CD4-positive, alpha-beta T cell treated with Interleukin-12 subunit alpha and Interleukin-12 subunit beta, for 1 hour (primary cell): ENCODE results near the gene LGALS9C.
"Not testable (repeated sequence)": the region's sequence is repeated elsewhere in the genome, so short reads cannot be mapped to it uniquely, and the experiment has no call there.

Experiments used
- DNase-seq: peaks from one replicate; pipeline ENCODE4 v3.0.0-alpha.2; 2020

The LGALS9C gene

DNA sequence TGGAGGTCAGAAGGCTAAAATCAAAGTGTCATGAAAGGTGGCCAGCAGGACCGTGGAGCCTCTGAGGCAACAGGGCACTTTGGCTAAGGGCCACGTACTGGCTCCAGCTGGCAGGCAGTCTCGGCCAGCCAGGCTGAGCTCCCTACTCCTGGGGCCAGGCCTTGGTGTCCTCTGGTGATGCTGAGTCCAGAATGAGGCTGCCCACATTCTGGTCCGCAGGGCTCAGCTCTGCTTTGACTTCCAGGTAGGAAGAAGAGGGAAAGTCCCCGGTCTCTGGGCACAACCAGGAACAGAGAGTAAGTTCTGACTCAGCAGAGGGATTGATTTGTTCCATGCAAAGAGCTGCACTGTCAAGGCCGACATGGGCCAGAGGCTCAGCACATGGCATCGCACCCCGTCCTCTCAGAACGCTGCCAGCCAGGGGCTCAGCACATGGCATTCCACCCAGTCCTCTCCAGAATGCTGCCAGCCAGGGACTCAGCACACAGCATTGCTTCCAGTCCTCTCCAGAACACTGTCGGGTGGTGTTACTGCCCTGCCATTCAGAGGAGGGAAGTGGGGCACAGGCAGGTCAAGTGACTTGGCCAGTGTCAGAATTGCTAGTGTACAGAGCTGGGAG is 2.5 kb downstream of the LGALS9C start:
- DNase-seq, result not testable (repeated sequence)

- not testable (repeated sequence) for DNase-seq
Measured at GRCh38 chr17:18481775-18482174, 5.2 kb downstream of the LGALS9C start.

- not testable (repeated sequence) for DNase-seq
Measured at GRCh38 chr17:18485936-18486464, 9.4 kb downstream of the LGALS9C start.

DNA sequence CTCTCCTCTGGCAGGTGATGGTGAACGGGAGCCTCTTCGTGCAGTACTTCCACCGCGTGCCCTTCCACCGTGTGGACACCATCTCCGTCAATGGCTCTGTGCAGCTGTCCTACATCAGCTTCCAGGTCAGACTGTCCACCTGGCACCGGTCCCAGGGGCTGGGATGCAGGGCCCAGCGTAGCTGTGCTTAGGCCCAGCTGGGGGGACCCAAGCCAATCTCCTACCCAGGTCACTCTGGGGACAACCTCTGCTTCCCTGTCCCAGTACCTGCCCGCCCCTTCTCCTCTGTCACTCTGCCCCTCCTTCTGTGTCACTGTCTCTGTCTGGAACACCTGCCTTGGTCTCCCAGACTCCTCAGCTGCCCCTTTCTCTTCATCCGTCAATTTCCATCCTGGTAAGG is 11.0 kb downstream of the LGALS9C start:
- not testable (repeated sequence) for DNase-seq

DNA sequence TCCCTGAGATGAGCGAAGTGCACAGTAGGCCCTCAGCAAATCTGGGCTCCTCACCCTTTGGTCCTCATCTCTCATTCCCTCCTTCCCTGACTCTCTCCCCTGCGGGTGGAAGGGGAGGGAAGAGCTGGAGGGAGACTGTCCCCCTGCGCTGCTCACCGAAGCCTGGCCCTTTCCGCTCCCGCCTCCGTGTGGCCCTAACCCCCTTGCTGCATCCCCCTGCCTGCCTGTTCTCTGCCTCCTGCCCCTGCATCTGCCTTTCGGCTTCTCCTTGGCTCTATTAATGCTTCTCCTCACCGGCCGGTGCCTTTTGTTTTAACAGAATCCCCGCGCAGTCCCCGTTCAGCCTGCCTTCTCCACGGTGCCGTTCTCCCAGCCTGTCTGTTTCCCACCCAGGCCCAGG is 12.0 kb downstream of the LGALS9C start:
- not testable (repeated sequence) for DNase-seq

GRCh38 chr17:18490016-18490415 is 13.4 kb downstream of the LGALS9C start:
- DNase-seq, result not testable (repeated sequence)

- peak; percentile 3 for DNase-seq
Measured at GRCh38 chr17:18492712-18493480, 16.3 kb downstream of the LGALS9C start.

GRCh38 chr17:18494250-18494768 is 17.7 kb downstream of the LGALS9C start:
- DNase-seq, result not testable (repeated sequence)

DNA sequence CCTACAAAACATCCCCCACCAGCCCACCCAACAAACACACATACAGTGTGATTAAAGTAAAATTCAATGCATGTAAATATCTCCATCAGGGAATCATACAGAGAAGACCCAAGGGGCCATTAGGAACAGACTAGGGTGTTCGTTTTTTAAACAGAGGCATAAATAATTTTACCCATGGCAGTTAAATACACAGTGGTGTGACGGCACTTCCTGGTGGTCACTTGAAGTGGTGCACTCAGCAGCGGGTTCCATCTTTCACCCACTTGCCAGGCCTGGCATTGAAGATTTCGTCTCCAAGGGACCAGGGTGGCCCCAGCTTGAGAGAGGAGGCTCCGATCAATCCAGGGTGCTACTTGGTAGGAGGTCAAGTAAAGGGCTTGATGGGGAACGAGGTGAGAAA is 20.5 kb downstream of the LGALS9C start:
- DNase-seq, result not testable (repeated sequence)

DNA sequence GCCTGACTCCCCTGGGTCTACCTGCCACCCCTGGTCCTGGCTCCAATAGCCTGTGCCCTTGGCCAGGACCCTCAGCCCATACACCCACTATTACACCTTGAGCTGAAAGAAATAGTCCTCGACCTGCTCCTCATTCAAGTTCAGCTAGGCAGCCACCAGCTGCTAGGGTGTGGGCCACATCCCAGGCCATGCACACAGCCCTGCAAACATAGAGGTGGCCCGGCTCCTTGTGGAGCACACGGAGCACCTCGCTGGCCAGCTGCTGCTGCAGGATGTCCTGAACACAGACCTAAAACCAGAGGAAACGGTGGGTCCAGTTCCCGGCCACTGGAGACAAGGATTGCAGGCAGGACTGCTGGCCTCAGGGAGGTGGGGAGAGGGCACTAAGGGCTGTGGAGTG is 22.5 kb downstream of the LGALS9C start:
- DNase-seq, result not testable (repeated sequence)

- DNase-seq, result not testable (repeated sequence)
Measured at GRCh38 chr17:18499756-18500155, 23.2 kb downstream of the LGALS9C start.

DNA sequence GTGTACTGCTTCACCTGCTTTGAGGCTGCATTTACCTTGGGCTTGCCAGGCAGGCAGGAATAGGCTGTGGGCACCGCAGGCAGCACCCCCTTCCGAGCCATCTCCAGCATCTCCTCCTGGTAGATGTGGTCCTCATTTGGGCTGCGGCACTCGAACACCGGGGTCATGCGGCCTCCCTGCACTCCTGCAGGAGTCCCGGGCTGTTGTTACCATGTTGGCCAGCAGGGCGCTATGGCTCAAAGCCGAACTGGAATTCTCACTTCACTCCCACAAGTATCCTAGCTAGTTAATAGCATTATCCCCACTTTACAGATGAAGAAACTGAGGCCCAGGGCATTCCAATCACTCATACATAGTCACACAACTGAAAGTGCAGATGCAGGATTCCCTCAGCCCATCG is 23.7 kb downstream of the LGALS9C start:
- DNase-seq, result not testable (repeated sequence)

GRCh38 chr17:18500816-18501215 is 24.2 kb downstream of the LGALS9C start:
- DNase-seq, result not testable (repeated sequence)

DNA sequence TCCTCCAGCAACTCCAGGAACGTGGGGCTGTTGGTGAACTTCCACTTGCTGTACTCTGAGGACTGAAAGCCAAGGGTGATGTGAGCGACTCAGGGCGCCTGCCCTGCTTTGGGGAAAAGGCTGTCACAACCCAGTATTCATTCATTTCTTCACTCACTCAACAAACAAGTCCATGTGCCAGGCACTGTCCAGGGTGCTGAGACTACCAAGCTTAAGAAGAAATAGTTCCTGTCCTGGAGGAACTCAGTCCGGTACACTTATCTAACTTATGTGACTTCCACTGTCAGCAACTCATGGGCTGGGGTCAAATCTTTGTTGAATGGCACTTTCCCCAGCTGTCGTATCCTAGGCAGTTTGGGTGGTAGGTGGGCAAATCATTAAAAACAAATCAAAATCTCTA is 26.6 kb downstream of the LGALS9C start:
- DNase-seq, result not testable (repeated sequence)

GRCh38 chr17:18507729-18508128 is 31.1 kb downstream of the LGALS9C start:
- not testable (repeated sequence) for DNase-seq

- DNase-seq, result not testable (repeated sequence)
Measured at GRCh38 chr17:18508667-18509066, 32.1 kb downstream of the LGALS9C start.

- DNase-seq, result not testable (repeated sequence)
Measured at GRCh38 chr17:18521100-18521499, 44.5 kb downstream of the LGALS9C start.

GRCh38 chr17:18525015-18525414 is 48.4 kb downstream of the LGALS9C start:
- not testable (repeated sequence) for DNase-seq

DNA sequence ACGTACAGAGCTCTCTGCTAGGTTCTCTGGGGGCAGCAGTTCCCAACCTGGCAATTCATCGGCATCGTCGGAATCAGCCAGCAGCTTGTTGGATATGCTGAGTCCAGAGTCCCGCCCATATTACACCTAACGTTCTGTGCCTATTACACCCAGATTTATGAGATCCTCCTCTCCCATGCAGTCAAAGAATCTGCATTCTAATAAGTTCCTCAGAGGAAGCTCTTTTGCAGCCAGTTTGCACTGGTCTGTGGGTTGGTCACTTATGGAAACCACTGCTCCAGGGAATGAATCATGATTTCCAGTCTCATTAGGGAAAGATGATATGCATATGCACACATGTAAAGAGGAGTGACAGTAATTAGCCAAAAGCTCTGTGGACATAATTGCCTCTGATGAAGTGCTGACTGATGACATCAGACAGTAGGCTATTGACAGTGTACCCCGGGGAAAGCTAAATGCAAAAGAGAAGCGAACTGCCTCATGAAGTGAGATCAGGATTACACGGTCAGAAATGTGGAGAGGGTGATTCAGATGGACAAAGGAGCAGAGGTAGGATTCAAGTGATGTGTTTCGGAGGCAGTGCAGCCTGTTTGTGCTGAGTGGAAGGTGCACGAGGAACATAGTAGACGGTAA is 49.7 kb downstream of the LGALS9C start:
- not testable (repeated sequence) for DNase-seq

DNA sequence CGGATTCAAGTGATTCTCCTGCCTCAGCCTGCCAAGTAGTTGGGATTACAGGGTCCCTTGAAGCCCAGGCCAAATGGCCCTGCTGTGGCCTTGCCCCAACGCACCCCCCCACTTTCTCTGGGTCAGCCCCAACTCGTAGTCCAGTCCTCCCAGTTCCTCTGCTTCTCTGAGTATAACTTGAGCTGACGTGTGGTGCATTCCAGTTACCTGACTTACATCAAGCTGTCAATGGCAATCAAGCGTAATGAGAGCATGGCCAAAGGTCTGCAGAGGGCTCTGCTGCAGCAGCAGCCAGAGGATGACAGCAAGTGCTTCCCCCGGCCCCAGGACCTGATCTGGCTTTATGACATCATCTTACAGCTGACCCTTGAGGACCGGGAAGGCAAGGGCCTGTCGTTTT is 50.8 kb downstream of the LGALS9C start:
- not testable (repeated sequence) for DNase-seq

GRCh38 chr17:18528435-18528834 is 51.8 kb downstream of the LGALS9C start:
- not testable (repeated sequence) for DNase-seq

GRCh38 chr17:18528899-18529500 is 52.4 kb downstream of the LGALS9C start:
- not testable (repeated sequence) for DNase-seq

GRCh38 chr17:18530405-18530804 is 53.8 kb downstream of the LGALS9C start:
- DNase-seq, result not testable (repeated sequence)
